DOHH2 (cell line): ENCODE results near the gene GDI1.

Experiments used
- EZH2phosphoT487 ChIP-seq: fragments of 200-600 bp; sonication (generic); IDR thresholded peaks from 2 replicates; pipeline ENCODE4 v1.6.1; 2017; ENCODE audit warnings: borderline replicate concordance, mild to moderate bottlenecking, antibody characterized with exemption, low read length, moderate library complexity, mixed read lengths
- TF ChIP-seq, protein P1 (sequence below): fragments of 200-600 bp; sonication (generic); IDR thresholded peaks from one replicate; pipeline ENCODE4 v1.5.1; 2014; ENCODE audit warnings: antibody characterized with exemption, mild to moderate bottlenecking, low read depth, low read length; ENCODE audit not compliant: poor library complexity, severe bottlenecking

DNA sequence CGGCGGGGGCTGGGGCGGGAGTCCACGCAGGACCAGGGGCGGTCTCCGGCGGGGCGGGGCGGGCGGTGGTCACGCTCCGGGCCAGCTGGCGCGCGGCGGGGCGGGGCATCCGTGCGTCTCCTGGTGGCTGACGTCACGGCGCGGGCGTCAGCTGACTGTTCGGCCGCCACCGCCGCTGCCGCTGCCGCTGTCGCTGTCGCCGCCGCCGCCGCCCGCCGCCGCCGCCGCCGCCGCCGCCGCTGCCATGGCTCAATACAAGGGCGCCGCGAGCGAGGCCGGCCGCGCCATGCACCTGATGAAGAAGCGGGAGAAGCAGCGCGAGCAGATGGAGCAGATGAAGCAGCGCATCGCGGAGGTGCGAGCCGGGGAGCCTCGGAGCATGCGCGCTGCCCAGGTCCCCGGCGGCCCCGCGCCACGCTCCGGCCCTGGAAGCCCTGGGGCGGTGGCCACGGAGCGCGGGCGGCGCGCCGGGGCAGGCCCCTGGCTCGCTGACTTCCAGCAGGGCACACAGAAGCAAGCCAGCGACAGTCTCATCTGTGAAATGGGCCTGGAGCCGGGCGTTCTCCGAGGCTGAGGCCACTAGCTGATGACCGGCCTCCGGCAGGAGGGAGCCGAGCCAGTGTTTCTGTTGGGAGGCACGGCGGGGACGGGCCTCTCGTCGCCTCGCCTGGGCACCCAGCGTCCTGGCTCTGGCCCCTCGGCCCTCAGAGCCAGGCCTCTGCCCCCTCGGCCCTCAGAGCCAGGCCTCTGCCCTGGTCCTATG is 7.2 kb downstream of the GDI1 start, which contains the start of gene FAM50A:
- TF ChIP-seq, protein P1, sequence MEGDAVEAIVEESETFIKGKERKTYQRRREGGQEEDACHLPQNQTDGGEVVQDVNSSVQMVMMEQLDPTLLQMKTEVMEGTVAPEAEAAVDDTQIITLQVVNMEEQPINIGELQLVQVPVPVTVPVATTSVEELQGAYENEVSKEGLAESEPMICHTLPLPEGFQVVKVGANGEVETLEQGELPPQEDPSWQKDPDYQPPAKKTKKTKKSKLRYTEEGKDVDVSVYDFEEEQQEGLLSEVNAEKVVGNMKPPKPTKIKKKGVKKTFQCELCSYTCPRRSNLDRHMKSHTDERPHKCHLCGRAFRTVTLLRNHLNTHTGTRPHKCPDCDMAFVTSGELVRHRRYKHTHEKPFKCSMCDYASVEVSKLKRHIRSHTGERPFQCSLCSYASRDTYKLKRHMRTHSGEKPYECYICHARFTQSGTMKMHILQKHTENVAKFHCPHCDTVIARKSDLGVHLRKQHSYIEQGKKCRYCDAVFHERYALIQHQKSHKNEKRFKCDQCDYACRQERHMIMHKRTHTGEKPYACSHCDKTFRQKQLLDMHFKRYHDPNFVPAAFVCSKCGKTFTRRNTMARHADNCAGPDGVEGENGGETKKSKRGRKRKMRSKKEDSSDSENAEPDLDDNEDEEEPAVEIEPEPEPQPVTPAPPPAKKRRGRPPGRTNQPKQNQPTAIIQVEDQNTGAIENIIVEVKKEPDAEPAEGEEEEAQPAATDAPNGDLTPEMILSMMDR, result no peak
- no peak for TF ChIP-seq EZH2phosphoT487
